BLaER1 (cell line): ENCODE data around the gene SLC37A1.
A peak's percentile ranks its signal among the peaks of the same experiment; 100 is the strongest.

Experiments used
- H3K27ac ChIP-seq: shearing (Covaris generic); formaldehyde crosslinking; 2 replicates; pipeline ENCODE4 v1.8.1; 2022
- H3K27me3 ChIP-seq: shearing (Covaris generic); formaldehyde crosslinking; 2 replicates; pipeline ENCODE4 v1.8.1; 2022
- H3K36me3 ChIP-seq: shearing (Covaris generic); formaldehyde crosslinking; 2 replicates; pipeline ENCODE4 v1.8.1; 2022
- H3K4me1 ChIP-seq: shearing (Covaris generic); formaldehyde crosslinking; 2 replicates; pipeline ENCODE4 v1.8.1; 2022
- H3K4me2 ChIP-seq: shearing (Covaris generic); formaldehyde crosslinking; 2 replicates; pipeline ENCODE4 v1.8.1; 2022
- H3K4me3 ChIP-seq: shearing (Covaris generic); formaldehyde crosslinking; 2 replicates; pipeline ENCODE4 v1.8.1; 2022
- H3K9ac ChIP-seq: shearing (Covaris generic); formaldehyde crosslinking; 2 replicates; pipeline ENCODE4 v1.8.1; 2022
- H3K9me3 ChIP-seq: shearing (Covaris generic); formaldehyde crosslinking; 2 replicates; pipeline ENCODE4 v1.8.1; 2022
- H4K20me1 ChIP-seq: shearing (Covaris generic); formaldehyde crosslinking; 2 replicates; pipeline ENCODE4 v1.8.1; 2022
- Cebpa-rat ChIP-seq: shearing (Covaris generic); IDR thresholded peaks from 2 replicates; pipeline ENCODE4 v1.8.1; 2022

SLC37A1 gene

DNA sequence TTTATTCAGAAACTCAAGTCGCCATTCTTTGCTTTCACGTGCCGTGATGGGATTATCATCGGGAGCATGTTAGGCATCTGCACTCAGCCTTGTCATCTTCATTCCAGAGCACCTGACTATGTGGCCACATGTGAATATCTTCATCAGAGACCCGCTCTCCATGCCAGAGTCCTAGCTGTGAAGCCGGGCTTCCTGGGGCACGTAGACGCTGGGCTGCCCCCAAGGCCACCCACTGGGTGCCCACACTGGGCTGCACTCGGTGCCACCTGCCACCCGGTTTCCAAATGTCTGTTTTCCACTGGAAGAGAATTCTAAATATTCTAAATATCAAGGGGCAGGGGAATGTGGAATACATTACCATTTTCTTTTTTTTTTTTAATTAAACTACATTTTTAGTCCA lies 43.8 kb downstream of the SLC37A1 start:
- H3K4me1 ChIP-seq = peaks cover 98% of the 10 kb centered on the region

DNA sequence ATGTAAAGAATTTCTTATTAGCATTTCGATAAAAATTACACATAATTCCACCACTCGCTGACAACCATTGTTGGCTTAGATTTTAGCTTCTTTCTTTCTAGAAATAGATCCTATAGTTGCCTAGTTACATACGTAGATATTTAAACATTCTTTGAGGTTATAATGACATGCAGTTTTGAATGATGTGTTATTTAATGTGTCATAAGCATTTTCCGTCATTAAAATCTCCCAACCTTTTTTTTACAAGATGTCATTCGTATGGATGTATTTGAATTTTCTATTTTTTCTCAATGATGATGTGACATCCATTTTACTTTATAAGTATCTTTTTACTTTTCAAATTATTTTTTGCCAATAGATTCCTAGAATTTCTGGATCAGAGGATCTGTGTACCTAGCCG lies 44.7 kb downstream of the SLC37A1 start:
- TF ChIP-seq Cebpa-rat = no peak
- Histone ChIP-seq H3K4me3 (no peak overlapping the region), H3K9ac (no peak overlapping the region), H4K20me1 (peaks cover 39% of the 10 kb centered on the region), H3K4me2 (peak overlapping the region; percentile 28), H3K9me3 (no peaks in the 10 kb centered on the region), H3K4me1 (peaks cover 98% of the 10 kb centered on the region), H3K27ac (no peak overlapping the region), H3K36me3 (peaks cover 40% of the 10 kb centered on the region), H3K27me3 (no peaks in the 10 kb centered on the region)

More for the DNA sequence above, 43.8 kb downstream of the SLC37A1 start:
- Histone ChIP-seq H4K20me1 (peaks cover 39% of the 10 kb centered on the region), H3K9me3 (no peaks in the 10 kb centered on the region), H3K36me3 (peaks cover 31% of the 10 kb centered on the region), H3K4me2 (peak overlapping the region; percentile 76), H3K9ac (no peak overlapping the region), H3K4me3 (no peak overlapping the region), H3K27me3 (no peaks in the 10 kb centered on the region), H3K27ac (peak overlapping the region; percentile 6; the same call in 1 of the 2 replicates)
- no peak for TF ChIP-seq Cebpa-rat

DNA sequence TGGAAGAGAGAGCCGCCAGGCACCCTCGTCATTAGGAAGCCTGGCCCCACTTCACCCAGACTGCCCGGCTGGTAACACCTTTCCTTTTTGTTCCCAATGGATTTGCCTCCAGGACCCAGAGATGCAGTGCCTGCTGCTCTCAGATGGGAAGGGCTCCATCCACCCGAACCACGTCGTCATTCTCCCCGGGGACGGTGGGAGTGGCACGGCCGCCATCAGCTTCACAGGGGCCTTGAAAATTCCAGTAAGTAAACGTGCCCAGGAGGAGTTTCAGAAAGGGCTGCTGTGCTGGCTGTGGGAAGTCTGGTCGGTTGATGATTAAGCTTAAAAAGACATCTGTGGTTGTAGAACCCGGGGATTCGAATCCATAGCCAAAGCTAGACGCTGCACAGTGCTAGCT lies 45.2 kb downstream of the SLC37A1 start:
- Histone ChIP-seq H3K36me3 (peaks cover 45% of the 10 kb centered on the region), H3K9ac (no peak overlapping the region), H4K20me1 (peaks cover 39% of the 10 kb centered on the region), H3K9me3 (no peaks in the 10 kb centered on the region), H3K27me3 (no peaks in the 10 kb centered on the region), H3K4me1 (peaks cover 93% of the 10 kb centered on the region), H3K4me3 (no peak overlapping the region), H3K4me2 (peak overlapping the region; percentile 28), H3K27ac (no peak overlapping the region)
- no peak for TF ChIP-seq Cebpa-rat

DNA sequence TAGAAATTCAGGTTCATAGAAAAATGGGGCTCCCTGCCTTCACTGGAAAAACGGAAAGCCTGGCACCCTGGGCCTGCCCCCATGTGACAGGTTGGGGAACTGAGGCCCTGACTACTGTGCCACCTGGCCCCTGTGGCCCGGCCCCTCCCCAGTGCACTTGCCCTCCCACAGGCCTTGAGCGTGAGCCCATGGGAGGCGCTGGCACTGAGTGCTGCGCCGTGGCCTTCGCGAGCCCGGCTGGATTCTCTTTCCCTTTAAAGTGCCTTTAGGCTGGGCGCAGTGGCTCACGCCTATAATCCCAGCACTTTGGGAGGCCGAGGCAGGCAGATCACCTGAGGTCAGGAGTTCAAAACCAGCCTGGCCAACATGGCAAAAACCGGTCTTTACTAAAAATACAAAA lies 45.7 kb downstream of the SLC37A1 start:
- peaks cover 35% of the 10 kb centered on the region for H4K20me1 ChIP-seq
- H3K4me3 ChIP-seq = no peak overlapping the region
- no peaks in the 10 kb centered on the region for H3K9me3 ChIP-seq
- H3K27me3 ChIP-seq = no peaks in the 10 kb centered on the region
- H3K36me3 ChIP-seq = peaks cover 45% of the 10 kb centered on the region
- no peak overlapping the region for H3K9ac ChIP-seq
- H3K4me1 ChIP-seq = peaks cover 88% of the 10 kb centered on the region
- no peak for TF ChIP-seq Cebpa-rat
- peak overlapping the region; percentile 28; the same call in 1 of the 2 replicates for H3K4me2 ChIP-seq
- no peak overlapping the region for H3K27ac ChIP-seq

DNA sequence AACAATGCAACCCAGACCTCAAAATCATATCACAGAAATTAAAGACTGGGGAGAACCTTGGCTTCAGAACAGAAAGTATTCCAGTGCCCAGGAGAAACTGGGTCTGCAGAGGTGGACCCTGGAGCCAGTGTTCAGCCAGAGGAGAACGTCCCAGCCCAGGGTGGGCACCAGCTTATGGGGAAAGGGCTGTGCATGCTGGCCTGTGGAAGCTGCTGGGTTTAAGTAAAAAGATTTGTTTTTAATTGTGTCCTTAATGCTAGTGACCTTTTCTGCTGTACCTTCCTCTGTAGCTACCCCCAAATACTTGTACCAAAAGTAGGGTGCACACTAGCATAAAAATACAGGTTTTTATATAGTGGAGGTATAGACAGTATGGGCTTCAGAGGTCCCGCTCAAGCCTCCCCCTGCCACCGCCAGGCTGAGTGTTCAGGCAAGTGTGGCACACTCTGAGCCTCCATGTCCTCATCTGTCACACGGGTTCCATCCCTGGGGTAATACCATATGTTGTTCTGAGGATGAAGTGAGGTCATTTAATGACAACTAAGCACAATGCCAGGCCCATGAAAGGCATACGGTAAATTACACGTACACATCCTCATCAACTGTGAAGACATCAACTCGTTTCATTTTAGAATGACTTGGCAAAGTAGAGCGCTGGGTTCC lies 47.0 kb downstream of the SLC37A1 start:
- no peak overlapping the region for H3K9ac ChIP-seq
- H3K9me3 ChIP-seq = no peaks in the 10 kb centered on the region
- peak overlapping the region; percentile 63 for H3K4me2 ChIP-seq
- no peak overlapping the region for H3K4me3 ChIP-seq
- H3K36me3 ChIP-seq = peaks cover 53% of the 10 kb centered on the region
- H3K4me1 ChIP-seq = peaks cover 75% of the 10 kb centered on the region
- H4K20me1 ChIP-seq = peaks cover 31% of the 10 kb centered on the region
- no peaks in the 10 kb centered on the region for H3K27me3 ChIP-seq
- TF ChIP-seq Cebpa-rat = no peak
- no peak overlapping the region for H3K27ac ChIP-seq

DNA sequence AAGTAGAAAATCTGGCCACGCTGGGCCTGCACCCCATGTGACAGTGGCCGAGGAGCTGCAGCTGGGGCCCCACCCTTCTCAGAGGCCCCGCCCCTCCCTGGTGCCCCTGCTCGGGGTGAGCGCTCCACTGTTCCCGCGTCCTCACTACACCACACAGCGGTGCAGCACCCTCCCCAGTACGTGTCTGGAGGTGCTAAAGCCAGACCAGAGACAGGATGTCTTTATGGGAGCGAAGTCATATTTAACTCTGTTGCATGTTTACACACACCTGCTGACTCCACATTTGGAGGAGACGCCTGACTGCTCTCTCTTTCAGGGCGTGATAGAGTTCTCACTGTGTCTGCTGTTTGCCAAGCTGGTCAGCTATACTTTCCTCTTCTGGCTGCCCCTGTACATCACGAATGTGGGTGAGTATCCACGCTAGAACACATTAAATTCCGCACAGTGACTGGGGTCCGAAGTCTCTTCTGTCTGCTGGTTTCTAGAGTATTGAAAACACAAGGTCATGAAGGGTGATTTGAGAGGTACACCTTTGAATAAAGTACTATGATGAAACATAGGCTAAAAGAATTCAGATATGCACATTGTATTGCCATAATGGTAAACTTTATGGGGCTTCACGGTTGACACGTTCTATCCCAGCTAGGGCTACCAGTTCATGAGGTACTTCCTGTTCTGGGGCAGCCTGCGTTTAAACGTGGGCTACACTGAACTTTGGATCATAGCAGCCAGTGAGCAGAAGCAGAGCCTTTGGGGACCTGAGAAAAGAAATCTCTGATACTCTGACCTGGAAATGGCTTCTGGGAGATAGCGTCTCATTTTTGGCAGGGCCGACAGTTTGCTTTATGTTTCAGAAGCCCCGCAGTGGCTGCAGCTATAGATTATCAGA lies 48.4 kb downstream of the SLC37A1 start:
- Histone ChIP-seq H3K27me3 (no peaks in the 10 kb centered on the region), H3K4me3 (no peak overlapping the region)

DNA sequence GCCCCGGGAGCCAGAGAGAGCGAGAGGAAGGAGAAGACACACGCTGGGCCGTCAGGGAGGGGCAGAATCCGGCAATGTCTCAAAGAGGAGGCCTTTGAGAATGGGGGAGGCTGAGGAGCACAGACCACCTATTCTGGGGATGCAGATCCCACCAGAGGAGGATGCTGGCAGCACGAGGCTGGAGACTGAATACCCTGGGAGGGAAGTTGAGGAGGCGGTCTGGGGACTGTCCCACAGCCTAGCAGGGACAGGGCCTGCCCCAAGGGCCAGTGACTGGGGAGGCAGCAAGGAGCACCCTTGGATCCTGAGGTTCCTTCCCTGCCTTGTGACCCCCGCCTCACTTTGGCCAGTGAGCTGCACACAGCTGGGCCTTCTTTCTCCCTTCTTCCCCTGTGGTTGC lies 49.2 kb downstream of the SLC37A1 start:
- Histone ChIP-seq H4K20me1 (peaks cover 12% of the 10 kb centered on the region), H3K27me3 (no peaks in the 10 kb centered on the region), H3K36me3 (peaks cover 67% of the 10 kb centered on the region), H3K9ac (no peak overlapping the region), H3K4me1 (peaks cover 61% of the 10 kb centered on the region), H3K4me3 (no peak overlapping the region), H3K4me2 (peak overlapping the region; percentile 63), H3K9me3 (no peaks in the 10 kb centered on the region), H3K27ac (no peak overlapping the region)
- TF ChIP-seq Cebpa-rat = no peak

More for the DNA sequence above, 48.4 kb downstream of the SLC37A1 start:
- no peak overlapping the region for H3K27ac ChIP-seq
- 0 out of 2 replicates have a peak overlapping the region, but pooled peaks have one; percentile 6 for H3K9ac ChIP-seq
- peaks cover 59% of the 10 kb centered on the region for H3K36me3 ChIP-seq
- H3K9me3 ChIP-seq = no peaks in the 10 kb centered on the region
- TF ChIP-seq Cebpa-rat = no peak
- peak overlapping the region; percentile 63 for H3K4me2 ChIP-seq
- H4K20me1 ChIP-seq = peaks cover 17% of the 10 kb centered on the region
- peaks cover 68% of the 10 kb centered on the region for H3K4me1 ChIP-seq

DNA sequence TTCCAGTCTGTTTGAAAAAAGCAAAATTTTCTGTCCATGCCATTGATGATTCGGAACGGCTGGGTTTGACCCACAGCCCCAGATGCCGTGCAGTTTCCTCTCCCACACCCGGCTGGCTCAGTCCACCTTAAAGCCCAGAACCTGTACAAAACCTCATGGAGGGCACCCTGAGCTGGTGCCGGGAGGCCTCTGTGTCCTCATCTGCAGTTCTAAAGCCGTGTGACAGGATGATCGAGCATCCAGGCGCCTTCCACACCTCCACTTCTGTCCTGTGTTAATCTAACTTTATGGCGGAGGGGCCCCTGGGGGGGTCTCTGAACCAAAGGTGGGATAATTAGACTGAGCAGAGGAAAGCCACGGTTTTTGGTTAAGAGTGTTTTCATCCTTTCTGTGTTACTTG lies 49.6 kb downstream of the SLC37A1 start:
- Histone ChIP-seq H3K9me3 (no peaks in the 10 kb centered on the region), H3K9ac (no peak overlapping the region), H3K27ac (no peak overlapping the region), H3K4me2 (peak overlapping the region; percentile 63; the same call in 1 of the 2 replicates), H3K4me3 (no peak overlapping the region), H3K4me1 (peaks cover 61% of the 10 kb centered on the region), H4K20me1 (peaks cover 12% of the 10 kb centered on the region), H3K36me3 (peaks cover 71% of the 10 kb centered on the region), H3K27me3 (no peaks in the 10 kb centered on the region)
- no peak for TF ChIP-seq Cebpa-rat

DNA sequence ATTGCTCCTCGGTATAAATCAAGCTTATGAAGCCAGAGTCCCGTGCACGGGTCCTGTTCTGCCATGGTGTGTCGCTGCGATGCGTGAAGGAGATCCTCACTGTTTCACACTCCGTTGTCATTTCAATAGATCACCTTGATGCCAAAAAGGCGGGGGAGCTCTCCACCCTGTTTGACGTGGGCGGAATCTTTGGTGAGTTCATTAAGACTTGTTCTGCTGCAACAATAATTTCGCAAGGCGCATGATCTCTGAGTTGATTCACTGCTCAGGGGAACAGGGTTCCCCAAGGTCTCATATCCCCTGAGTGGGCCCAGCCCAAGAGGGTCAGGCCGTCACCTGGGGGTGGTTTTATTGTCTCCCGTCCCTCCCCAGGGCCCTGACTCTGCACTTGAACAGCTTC lies 50.0 kb downstream of the SLC37A1 start:
- no peak overlapping the region for H3K4me3 ChIP-seq
- peaks cover 61% of the 10 kb centered on the region for H3K4me1 ChIP-seq
- no peak overlapping the region for H3K27ac ChIP-seq
- H3K9ac ChIP-seq = no peak overlapping the region
- no peak for TF ChIP-seq Cebpa-rat
- no peak overlapping the region for H3K4me2 ChIP-seq
- H4K20me1 ChIP-seq = peaks cover 12% of the 10 kb centered on the region
- H3K36me3 ChIP-seq = peaks cover 73% of the 10 kb centered on the region
- H3K27me3 ChIP-seq = no peaks in the 10 kb centered on the region
- no peaks in the 10 kb centered on the region for H3K9me3 ChIP-seq

DNA sequence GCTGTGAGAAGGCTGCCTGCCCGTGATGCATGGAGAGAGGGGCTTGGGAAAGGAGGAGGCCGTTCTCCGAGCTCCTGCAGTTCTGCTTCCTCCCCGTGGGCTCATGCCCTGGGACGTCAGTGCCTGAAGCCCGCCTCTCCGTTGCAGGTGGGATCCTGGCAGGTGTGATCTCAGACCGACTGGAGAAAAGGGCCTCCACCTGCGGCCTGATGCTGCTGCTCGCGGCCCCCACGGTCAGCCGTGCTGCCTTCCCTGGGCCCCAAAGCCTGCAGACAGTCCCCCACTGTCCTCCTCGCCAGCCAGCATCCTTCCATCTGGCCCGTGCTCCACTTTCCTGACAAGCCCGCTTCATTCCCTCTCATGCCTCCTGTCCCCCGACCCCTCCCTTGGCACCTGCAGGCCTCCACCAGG lies 50.9 kb downstream of the SLC37A1 start:
- H3K9ac ChIP-seq = no peak overlapping the region
- H3K27ac ChIP-seq = no peak overlapping the region
- H3K27me3 ChIP-seq = no peaks in the 10 kb centered on the region
- H3K36me3 ChIP-seq = peaks cover 75% of the 10 kb centered on the region
- H3K4me3 ChIP-seq = no peak overlapping the region
- H3K9me3 ChIP-seq = no peaks in the 10 kb centered on the region
- H3K4me2 ChIP-seq = no peak overlapping the region
- H3K4me1 ChIP-seq = peaks cover 56% of the 10 kb centered on the region
- TF ChIP-seq Cebpa-rat = no peak
- H4K20me1 ChIP-seq = peaks cover 12% of the 10 kb centered on the region
